Epithelial cell of proximal tubule (primary cell): ENCODE measurements around the gene ZNF555. TPM values are rescaled to one million over a fixed set of nuclear protein-coding genes. Genes with fewer than 3 reads are reported as not detected.
"Not testable (repeated sequence)": the region's sequence is repeated elsewhere in the genome, so short reads cannot be mapped to it uniquely, and the experiment has no call there.

Experiments used
- DNase-seq: peaks from one replicate; pipeline ENCODE4 v3.0.0-alpha.2; 2011; ENCODE audit warnings: low read depth
- H3K4me3 ChIP-seq: 2 replicates; pipeline ENCODE4 v1.5.1; 2011; ENCODE audit warnings: low read depth, mild to moderate bottlenecking, low read length
- CTCF ChIP-seq: conservative IDR thresholded peaks from 2 replicates; pipeline ENCODE4 v1.5.1; 2012; ENCODE audit warnings: low read depth, mild to moderate bottlenecking, low read length
- total RNA-seq: library from RNA; depleted of rRNA; stranded (reverse); fragments of >200 nt; gene quantifications from 2 replicates; pipeline ENCODE4 v1.2.3, GENCODE V29; 2015

Gene ZNF555
- total RNA-seq, 1 donor from 2014 or later, result 2.9 TPM

GRCh38 chr19:2869618-2870017 lies 28.3 kb downstream of the ZNF555 start:
- no peak for DNase-seq
- TF ChIP-seq CTCF, result no peak
- no peak overlapping the region for H3K4me3 ChIP-seq

DNA sequence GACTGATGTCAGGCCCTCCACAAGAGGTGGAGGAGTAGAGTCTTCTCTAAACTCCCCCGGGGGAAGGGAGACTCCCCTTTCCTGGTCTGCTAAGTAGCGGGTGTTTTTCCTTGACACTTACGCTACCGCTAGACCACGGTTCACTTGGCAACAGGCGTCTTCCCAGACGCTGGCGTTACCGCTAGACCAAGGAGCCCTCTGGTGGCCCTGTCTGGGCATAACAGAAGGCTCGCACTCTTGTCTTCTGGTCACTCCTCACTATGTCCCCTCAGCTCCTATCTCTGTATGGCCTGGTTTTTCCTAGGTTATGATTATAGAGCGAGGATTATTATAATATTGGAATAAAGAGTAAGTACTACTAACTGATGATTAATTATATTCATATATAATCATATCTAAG lies 30.9 kb downstream of the ZNF555 start:
- DNase-seq, H3K4me3 ChIP-seq: not testable (repeated sequence)
- TF ChIP-seq CTCF, result peak; percentile 21

GRCh38 chr19:2877398-2878331 lies 36.4 kb downstream of the ZNF555 start:
- no peak for TF ChIP-seq CTCF
- H3K4me3 ChIP-seq, result no peak overlapping the region

DNA sequence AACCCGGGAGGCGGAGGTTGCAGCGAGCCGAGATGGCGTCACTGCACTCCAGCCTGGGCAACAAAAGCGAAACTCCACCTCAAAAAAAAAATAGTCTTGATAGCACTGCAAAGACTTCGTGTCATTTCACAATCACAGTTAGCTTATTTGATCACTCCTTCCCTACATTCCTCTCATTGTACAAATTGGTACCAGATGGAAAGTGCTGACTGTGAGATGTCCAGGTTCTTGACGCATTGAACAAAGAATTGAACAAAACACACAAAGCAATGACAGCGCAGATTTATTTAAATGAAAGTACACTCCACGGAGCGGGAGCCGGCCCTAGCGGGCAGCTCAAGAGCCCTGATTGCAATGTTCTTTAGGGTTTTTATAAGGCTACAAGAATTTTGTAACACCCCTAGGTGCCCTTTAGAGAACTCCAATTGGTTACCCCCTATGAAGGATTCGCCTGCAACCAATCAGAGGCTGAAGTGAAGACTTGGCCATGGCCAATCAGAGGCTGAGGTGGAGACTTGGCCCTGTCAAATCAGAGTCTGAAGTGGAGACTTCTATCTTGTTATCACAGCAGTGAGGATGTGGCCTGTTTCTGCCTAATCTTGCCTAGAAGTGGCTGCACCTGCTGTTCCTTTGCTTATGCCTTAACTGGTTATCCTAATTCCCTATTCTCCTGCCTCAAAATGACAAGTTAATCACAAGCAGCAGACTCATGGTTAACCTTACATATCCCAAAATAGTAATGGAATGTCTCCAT lies 42.6 kb downstream of the ZNF555 start:
- no peak overlapping the region for H3K4me3 ChIP-seq
- no peak for TF ChIP-seq CTCF
- no peak for DNase-seq

More at GRCh38 chr19:2877398-2878331, 36.4 kb downstream of the ZNF555 start:
- DNase-seq, result no peak

DNA sequence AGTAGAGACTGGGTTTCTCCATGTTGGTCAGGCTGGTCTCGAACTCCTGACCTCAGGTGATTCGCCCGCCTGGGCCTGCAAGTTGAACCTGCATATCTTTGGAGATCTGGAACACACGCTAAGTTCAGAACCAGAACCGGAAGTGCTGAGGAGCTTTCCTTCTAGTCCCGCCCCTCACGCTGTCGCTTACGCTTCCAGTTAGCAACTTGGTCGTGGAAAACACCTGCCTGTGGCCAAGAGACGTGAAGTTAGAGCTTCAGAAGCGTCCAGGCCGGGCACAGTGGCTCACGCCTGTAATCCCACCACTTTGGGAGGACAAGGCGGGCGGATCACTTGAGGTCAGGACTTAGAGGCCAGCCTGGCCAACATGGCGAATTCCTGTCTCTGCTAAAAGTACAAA lies 44.5 kb downstream of the ZNF555 start:
- DNase-seq, result no peak
- no peak overlapping the region for H3K4me3 ChIP-seq
- TF ChIP-seq CTCF, result no peak

DNA sequence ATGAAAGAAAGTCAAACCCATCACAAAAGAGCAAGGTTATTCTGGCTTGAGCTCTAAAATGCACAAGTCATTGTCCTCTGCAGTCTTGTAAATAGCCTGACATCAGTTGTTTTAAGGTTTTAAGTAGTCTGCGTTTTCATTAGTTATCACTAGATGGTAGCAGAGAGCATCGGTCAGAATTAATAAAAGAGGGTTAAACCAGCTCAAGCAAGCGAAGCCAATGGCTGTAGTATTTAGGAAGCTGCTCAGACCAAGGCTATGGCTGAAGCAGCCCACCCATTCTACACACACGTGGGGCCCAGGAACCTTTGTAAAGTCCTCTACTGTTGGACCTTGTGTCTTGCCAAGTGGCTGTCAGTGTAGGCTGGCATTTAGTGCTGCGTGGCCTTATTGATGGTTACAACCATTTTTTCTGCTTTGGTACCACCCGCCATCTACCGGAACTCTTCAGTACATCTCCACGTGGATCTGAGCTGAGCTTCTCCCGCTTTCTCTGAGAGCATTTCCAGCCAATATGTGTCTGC lies 46.2 kb downstream of the ZNF555 start:
- H3K4me3 ChIP-seq, result no peak overlapping the region
- DNase-seq, result peak; percentile 29
- peak; percentile 63 for TF ChIP-seq CTCF
